Panc1 (cell line): ENCODE measurements around the gene HERC3.

Source experiments
- CTCF ChIP-seq: fragments of 450-650 bp; IDR thresholded peaks from 2 replicates; pipeline ENCODE4 v1.5.1; 2017; ENCODE audit warnings: mild to moderate bottlenecking
- REST ChIP-seq, 2 experiments: IDR thresholded peaks; 2 replicates each; pipeline ENCODE4 v1.6.1; 2011 to 2012; ENCODE audit warnings: low read depth in 2 of 2, control low read depth in 1 of 2, low read length in 1 of 2, mild to moderate bottlenecking in 1 of 2, moderate library complexity in 1 of 2; ENCODE audit not compliant: insufficient read depth in 1 of 2

DNA sequence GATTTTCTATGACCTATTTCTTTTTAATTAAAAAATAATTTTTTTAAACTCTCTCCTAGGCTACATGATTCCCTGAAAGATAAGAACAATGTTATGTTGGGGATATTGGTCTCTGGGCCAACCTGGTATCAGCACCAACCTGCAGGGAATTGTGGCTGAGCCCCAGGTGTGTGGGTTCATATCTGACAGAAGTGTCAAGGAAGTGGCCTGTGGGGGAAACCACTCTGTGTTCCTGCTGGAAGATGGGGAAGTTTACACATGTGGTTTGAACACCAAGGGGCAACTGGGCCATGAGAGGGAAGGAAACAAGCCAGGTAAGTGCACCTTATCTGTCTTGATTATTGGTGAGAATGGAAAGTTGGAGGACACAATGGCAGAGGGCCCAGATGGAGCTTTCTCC is 13.5 kb downstream of the HERC3 start:
- TF ChIP-seq REST (IDR thresholded peaks at IDR 0.05; ENCODE audit: insufficient read depth in 1 of 2, low read depth in 2 of 2, low read length in 1 of 2) (no peak), CTCF (no peak)
